SH-SY5Y (cell line): ENCODE measurements around the gene SLC39A13.

ENCODE experiments used
- GATA2 ChIP-seq: IDR thresholded peaks from 2 replicates; pipeline ENCODE4 v1.6.1; 2011; ENCODE audit warnings: mild to moderate bottlenecking, low read depth, low read length
- GATA3 ChIP-seq: IDR thresholded peaks from 2 replicates; pipeline ENCODE4 v1.6.1; 2011; ENCODE audit warnings: low read depth, mild to moderate bottlenecking, low read length, moderate library complexity

Gene SLC39A13

GRCh38 chr11:47460571-47461235, 52.3 kb downstream of the SLC39A13 start:
- TF ChIP-seq GATA3 (no peak), GATA2 (no peak)

DNA sequence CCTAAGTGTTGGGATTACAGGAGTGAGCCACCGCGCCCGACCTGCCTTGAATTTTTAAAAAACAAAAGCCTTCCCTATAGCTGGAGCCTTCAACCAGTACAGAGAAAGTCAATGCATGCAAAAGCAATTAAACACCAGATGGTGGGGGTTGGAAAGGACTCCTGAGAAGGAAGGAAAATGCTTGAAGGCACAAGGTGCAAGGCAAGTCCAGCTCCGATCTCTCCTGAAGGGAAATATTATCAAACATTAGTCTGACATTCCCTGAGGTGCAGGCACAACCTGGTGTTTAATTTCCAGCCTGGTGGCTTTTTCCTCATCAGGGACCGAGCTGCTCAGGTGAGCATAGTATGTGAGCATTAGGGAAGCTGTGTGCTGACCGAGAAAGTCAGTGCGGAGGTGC, 53.5 kb downstream of the SLC39A13 start:
- TF ChIP-seq GATA3 (no peak), GATA2 (no peak)

DNA sequence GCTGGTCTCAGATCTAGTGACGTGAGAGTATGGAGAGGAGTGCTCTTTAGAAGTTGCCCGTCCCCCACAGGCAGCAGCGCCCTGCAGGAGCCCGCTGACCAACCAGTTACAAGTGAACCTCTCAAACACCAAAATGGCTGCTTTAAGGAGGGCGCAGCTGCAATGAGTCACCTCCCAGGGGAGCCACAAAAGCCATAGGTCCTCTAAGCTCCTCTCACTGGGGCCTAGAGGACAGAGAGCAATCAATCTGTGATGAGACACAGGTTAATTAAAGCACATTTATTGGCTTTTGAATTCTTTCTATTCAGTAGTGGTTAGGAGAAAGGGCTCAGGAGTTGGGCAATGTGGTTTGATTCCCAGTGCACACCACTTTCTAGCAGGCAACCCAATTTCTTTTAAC, 56.1 kb downstream of the SLC39A13 start:
- no peak for TF ChIP-seq GATA3
- TF ChIP-seq GATA2: no peak
